Gastrocnemius medialis (tissue), 4 donors: ENCODE results near the gene MBD5.

Source experiments
- POLR2A ChIP-seq, 2 donors: fragments of 450-650 bp; IDR thresholded peaks; one replicate each; pipeline ENCODE4 v1.6.1; 2017; ENCODE audit warnings: antibody characterized with exemption in 2 of 2, mild to moderate bottlenecking in 2 of 2, moderate library complexity in 2 of 2
- TF ChIP-seq, protein P1 (sequence below), 5 experiments: fragments of 450-650 bp in 3 of 5; fragments of 200-600 bp in 2 of 5; sonication (generic) in 2 of 5; IDR thresholded peaks in 4 of 5; conservative IDR thresholded peaks in 1 of 5; 1 replicate in 4 of 5; 2 replicates in 1 of 5; pipeline ENCODE4 v1.5.1; 2016 to 2019; ENCODE audit warnings: antibody characterized with exemption in 5 of 5, mild to moderate bottlenecking in 3 of 5, moderate library complexity in 3 of 5

DNA sequence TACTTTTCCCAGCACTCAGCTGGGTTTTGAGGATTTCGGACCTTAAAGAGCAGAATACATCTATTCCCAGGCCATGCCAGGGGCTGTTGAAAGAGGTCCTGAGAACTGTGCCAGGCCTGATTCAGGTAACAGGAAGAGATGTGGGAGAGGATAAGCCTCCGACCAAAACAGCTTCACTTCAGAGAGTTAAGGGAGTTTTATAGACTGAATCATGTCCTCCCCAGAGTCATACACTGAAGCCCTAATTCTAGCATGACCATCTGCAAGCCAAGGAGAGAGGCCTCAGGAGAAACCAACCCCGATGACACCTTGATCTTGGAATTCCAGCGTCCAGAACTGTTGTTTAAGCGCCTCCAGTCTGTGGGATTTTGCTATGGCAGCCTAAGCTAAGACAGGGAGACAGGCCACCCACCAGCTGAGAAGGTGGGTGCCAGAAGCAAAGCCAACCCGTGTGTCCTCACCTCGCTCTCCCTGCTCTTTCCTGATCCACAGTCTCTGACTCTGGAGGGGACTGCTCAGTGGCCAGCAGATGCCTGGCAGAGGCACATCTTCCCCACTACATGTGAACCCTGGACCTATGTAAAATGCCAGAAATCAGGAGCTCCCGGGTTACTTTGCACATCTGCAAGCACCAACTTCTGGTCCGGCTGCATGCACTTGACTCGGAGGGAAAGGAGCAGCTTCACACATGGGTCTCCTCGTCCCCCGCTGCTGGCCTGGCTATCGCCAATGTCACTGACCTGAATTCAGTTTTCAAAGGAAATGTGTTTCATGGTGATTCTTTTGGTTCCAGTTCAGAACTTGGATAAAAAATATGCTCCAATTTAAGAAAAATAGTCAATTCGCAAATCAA lies 506.8 kb downstream of the MBD5 start:
- TF ChIP-seq, protein P1, sequence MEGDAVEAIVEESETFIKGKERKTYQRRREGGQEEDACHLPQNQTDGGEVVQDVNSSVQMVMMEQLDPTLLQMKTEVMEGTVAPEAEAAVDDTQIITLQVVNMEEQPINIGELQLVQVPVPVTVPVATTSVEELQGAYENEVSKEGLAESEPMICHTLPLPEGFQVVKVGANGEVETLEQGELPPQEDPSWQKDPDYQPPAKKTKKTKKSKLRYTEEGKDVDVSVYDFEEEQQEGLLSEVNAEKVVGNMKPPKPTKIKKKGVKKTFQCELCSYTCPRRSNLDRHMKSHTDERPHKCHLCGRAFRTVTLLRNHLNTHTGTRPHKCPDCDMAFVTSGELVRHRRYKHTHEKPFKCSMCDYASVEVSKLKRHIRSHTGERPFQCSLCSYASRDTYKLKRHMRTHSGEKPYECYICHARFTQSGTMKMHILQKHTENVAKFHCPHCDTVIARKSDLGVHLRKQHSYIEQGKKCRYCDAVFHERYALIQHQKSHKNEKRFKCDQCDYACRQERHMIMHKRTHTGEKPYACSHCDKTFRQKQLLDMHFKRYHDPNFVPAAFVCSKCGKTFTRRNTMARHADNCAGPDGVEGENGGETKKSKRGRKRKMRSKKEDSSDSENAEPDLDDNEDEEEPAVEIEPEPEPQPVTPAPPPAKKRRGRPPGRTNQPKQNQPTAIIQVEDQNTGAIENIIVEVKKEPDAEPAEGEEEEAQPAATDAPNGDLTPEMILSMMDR (IDR thresholded peaks at IDR 0.05 in 4 of 5, conservative IDR thresholded peaks at IDR 0.05 in 1 of 5) = no peak
- no peak for TF ChIP-seq POLR2A (IDR thresholded peaks at IDR 0.05)
